Lower leg skin (tissue), 3 donors: Measurements from ENCODE around the gene FSTL5.

Experiments used
- POLR2A ChIP-seq, 2 donors: fragments of 450-650 bp; IDR thresholded peaks; one replicate each; pipeline ENCODE4 v1.6.1; 2016 to 2017; ENCODE audit warnings: antibody characterized with exemption in 2 of 2, mild to moderate bottlenecking in 1 of 2, moderate library complexity in 1 of 2
- TF ChIP-seq, protein P1 (sequence below), 3 donors: fragments of 450-650 bp; IDR thresholded peaks; one replicate each; pipeline ENCODE4 v1.5.1; 2016; ENCODE audit warnings: antibody characterized with exemption in 3 of 3, mild to moderate bottlenecking in 3 of 3, moderate library complexity in 2 of 3

DNA sequence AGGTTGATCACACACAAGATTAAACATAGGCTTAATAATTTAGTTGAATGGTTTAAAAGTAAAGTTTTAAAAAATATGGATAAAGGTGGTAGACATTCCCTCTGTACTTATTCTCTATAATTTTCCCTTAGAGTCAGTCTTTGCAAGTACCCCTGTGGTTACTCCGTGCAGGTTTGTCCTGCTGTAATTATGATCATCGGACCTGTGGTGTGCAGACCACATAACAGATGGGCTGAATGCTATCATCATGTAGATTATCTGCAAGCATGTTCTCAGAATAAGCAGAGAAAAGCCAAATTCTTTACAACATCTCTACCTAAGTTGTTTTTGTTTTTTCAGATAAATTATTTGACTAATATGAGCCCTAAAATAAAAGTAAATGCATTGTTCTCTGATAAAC, 146.8 kb downstream of the FSTL5 start:
- TF ChIP-seq POLR2A (IDR thresholded peaks at IDR 0.05), result no peak
- TF ChIP-seq, protein P1, sequence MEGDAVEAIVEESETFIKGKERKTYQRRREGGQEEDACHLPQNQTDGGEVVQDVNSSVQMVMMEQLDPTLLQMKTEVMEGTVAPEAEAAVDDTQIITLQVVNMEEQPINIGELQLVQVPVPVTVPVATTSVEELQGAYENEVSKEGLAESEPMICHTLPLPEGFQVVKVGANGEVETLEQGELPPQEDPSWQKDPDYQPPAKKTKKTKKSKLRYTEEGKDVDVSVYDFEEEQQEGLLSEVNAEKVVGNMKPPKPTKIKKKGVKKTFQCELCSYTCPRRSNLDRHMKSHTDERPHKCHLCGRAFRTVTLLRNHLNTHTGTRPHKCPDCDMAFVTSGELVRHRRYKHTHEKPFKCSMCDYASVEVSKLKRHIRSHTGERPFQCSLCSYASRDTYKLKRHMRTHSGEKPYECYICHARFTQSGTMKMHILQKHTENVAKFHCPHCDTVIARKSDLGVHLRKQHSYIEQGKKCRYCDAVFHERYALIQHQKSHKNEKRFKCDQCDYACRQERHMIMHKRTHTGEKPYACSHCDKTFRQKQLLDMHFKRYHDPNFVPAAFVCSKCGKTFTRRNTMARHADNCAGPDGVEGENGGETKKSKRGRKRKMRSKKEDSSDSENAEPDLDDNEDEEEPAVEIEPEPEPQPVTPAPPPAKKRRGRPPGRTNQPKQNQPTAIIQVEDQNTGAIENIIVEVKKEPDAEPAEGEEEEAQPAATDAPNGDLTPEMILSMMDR (IDR thresholded peaks at IDR 0.05), result no peak
